ACC112 (cell line): ENCODE measurements around the gene RPTOR.
"Not testable (repeated sequence)": the region's sequence is repeated elsewhere in the genome, so short reads cannot be mapped to it uniquely, and the experiment has no call there.

Experiments used
- H2AFZ ChIP-seq: fragments of 200-600 bp; sonication (generic); one replicate; pipeline ENCODE4 v1.6.0; 2017; ENCODE audit warnings: antibody characterized with exemption, low read length; ENCODE audit not compliant: unreplicated experiment
- H3K27ac ChIP-seq: fragments of 200-600 bp; sonication (generic); 2 replicates; pipeline ENCODE4 v1.5.1; 2014; ENCODE audit warnings: low read depth, mild to moderate bottlenecking, antibody characterized with exemption, low read length, moderate library complexity
- H3K27me3 ChIP-seq: fragments of 200-600 bp; sonication (generic); 2 replicates; pipeline ENCODE4 v1.6.1; 2014; ENCODE audit warnings: mild to moderate bottlenecking, antibody characterized with exemption, low read length, moderate library complexity, mixed read lengths; ENCODE audit not compliant: insufficient read depth
- H3K36me3 ChIP-seq: fragments of 200-600 bp; sonication (generic); 2 replicates; pipeline ENCODE4 v1.6.1; 2016; ENCODE audit warnings: mild to moderate bottlenecking, antibody characterized with exemption, low read length, moderate library complexity, mixed read lengths; ENCODE audit not compliant: insufficient read depth
- H3K4me1 ChIP-seq: fragments of 200-600 bp; sonication (generic); one replicate; pipeline ENCODE4 v1.6.1; 2016; ENCODE audit warnings: low read length, mixed read lengths; ENCODE audit not compliant: insufficient read depth, unreplicated experiment, control insufficient read depth
- H3K4me3 ChIP-seq: fragments of 200-600 bp; sonication (generic); 2 replicates; pipeline ENCODE4 v1.5.1; 2014; ENCODE audit warnings: mild to moderate bottlenecking, low read depth, low read length
- H3K79me2 ChIP-seq: fragments of 200-600 bp; sonication (generic); one replicate; pipeline ENCODE4 v1.6.0; 2016; ENCODE audit warnings: low read length; ENCODE audit not compliant: control insufficient read depth, unreplicated experiment, insufficient read depth

The RPTOR gene

DNA sequence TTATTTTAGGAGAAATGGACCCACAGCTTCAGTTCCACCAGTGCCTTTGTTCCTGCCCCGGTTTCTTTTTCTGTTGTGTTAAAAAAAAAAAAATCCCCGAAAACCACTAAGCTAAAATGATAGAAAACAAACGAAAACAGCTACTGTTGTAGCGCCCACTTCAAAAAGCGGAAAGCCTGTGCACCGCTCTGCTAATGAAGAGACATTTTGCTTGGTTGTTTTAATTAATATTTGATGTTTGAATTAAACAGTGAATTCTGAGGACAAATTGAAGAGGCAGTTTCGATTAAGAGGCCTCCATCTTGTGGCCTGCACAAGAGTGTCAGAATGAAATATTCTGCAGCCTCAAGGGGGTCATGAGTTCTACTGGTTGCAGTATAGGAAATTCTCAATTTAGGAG, 186.7 kb downstream of the RPTOR start:
- Histone ChIP-seq H3K4me3 (no peak overlapping the region), H3K27ac (no peak overlapping the region), H3K4me1 (no peaks in the 10 kb centered on the region), H3K79me2 (peaks cover 16% of the 10 kb centered on the region), H3K36me3 (peaks cover 4% of the 10 kb centered on the region; the same call in 1 of the 2 replicates), H3K27me3 (no peaks in the 10 kb centered on the region), H2AFZ (no peak overlapping the region)

DNA sequence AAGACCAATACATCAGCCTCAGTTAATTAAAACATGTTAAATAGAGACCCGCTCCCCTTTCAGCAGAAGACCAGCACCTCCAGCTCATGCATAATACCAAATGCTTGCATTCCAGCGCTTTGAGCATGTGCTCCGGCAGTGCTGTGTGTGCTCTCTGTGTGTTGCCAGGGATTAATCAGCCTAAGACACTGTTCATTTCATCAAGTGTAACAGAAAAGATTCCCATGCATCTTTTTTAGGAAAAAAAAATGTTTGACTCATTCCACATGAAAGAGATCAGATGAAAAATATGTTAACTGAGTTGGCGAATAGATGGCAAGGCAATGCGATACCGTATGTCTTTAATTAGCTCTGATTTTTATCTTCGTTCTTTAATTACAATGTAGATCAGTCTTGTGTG, 187.6 kb downstream of the RPTOR start:
- Histone ChIP-seq H3K79me2 (peaks cover 11% of the 10 kb centered on the region), H3K27ac (no peak overlapping the region), H3K36me3 (peaks cover 4% of the 10 kb centered on the region; the same call in 1 of the 2 replicates), H3K27me3 (no peaks in the 10 kb centered on the region), H3K4me3 (no peak overlapping the region), H2AFZ (no peak overlapping the region), H3K4me1 (no peaks in the 10 kb centered on the region)

DNA sequence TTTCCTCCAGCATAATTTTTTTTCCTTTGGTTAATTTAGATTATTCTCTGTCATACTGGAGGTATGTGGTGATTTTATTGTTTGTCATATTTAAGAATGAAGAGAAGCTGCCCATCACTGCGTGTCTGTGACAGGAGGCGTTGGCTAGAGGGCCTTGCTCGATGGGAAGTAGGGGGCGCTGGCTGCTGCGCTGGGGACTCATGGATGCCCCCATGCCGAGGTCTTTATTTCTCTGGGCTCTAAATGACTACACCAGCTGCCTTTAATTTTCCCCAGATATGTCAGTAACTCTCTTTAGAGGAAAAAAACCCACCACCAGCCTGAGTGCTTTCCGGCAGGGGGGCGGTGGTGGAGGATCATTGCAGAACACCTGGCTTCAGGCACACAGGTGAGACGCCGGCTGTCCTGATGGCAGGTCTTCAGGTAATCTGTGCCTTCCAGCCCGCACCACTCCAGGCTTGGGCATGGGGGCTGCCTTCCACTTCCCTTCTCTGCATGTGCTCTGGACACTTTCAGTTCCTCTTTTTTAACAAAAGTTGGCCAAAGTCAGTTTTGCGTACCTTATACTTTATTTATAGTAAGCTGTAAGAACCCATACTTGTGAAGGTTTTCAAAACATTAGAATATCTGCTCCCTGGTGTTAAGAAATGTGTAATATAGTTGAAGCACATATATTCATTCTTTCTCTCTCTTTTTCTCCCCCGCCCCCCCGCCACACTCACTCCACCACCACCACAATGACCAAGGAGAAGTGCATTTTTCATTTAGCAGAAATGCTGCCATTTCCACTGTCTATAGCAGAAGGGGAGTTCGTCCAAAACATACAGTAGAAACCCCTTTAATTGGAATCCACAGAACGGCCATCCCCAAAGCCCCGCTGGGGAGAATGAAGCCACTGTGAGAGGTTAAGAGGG, 192.7 kb downstream of the RPTOR start:
- Histone ChIP-seq H3K27me3 (no peaks in the 10 kb centered on the region), H3K36me3 (peaks cover 13% of the 10 kb centered on the region; the same call in 1 of the 2 replicates), H3K79me2 (no peaks in the 10 kb centered on the region), H3K4me1 (no peaks in the 10 kb centered on the region), H3K27ac (no peak overlapping the region), H2AFZ (no peak overlapping the region), H3K4me3 (no peak overlapping the region)

DNA sequence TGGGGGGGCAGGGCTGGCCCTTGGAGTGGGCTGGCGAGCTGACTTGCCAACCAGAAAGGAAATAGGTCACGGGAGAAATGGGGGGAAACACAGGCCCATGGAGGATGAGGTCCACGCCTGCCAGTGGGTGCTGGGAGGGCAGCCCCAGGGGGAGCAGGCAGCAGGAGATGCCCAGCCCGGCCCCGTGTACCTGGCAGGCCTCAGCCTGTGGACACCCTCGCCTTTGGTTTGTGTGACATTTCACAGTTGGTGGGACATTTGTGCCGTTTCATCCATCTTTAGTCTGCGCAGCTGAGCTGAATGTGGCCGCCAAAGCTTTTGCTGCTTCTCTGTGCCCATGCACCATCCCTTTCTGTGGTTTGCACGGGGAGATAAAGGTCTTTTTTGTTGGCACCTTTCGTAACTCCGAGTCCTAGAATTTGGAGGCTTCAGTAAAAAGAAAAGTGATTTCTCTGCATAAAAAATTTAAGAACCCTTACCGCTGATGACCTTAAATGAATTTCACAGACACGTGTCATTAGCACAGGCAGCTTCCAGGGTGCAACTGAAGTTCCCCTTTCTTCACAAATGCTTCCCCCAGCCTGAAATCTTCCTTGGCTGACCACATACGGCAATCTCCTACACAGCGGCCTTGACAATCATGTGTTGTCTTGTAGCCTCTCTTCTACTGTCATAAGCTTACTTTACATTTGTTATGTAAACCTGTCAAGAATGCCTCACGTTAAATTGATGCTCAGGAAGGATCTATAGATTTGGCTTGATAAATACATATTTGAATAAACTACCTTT, 193.6 kb downstream of the RPTOR start:
- H3K4me1 ChIP-seq, result no peaks in the 10 kb centered on the region
- H2AFZ ChIP-seq, result no peak overlapping the region
- H3K4me3 ChIP-seq, result no peak overlapping the region
- no peaks in the 10 kb centered on the region for H3K79me2 ChIP-seq
- H3K27me3 ChIP-seq, result no peaks in the 10 kb centered on the region
- H3K27ac ChIP-seq, result no peak overlapping the region
- peaks cover 17% of the 10 kb centered on the region; the same call in 1 of the 2 replicates for H3K36me3 ChIP-seq

DNA sequence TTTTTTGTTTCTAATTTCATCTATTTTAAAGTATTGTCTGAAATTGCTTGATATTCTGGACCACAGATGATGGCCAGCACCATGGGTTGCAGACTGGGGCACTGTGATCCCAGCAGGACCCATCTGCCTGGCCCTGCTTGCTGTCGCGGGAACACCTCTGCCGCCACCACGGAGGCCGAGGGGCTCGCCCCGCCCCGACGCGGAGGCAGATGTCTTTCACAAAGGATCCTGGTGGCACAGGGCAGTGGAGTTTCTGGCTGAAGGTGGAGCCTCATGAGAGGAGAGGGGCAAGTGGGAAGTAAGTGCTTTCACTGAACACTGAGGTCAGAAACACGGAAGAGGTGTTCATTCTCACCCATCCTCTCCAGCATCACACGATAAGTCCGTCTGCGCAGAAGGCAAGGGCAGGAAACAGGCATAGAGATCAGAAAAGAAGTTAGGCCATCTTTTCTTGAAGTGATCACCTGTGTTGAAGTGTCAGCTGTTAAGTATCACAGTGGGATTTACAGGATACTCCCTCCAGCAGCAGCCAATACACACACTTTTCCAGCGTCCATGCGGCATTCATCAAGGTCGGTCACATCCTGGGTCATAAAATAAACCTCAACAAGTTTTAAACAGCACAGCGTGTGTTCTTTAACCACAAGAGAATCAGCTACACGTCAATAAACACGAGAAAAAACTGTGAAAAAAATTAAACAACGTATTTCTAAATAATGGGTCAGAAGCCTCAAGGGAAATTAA, 194.5 kb downstream of the RPTOR start:
- Histone ChIP-seq H3K79me2 (no peaks in the 10 kb centered on the region), H3K27ac (no peak overlapping the region), H3K27me3 (no peaks in the 10 kb centered on the region), H3K4me1 (no peaks in the 10 kb centered on the region), H2AFZ (no peak overlapping the region), H3K4me3 (no peak overlapping the region), H3K36me3 (peaks cover 17% of the 10 kb centered on the region; the same call in 1 of the 2 replicates)

DNA sequence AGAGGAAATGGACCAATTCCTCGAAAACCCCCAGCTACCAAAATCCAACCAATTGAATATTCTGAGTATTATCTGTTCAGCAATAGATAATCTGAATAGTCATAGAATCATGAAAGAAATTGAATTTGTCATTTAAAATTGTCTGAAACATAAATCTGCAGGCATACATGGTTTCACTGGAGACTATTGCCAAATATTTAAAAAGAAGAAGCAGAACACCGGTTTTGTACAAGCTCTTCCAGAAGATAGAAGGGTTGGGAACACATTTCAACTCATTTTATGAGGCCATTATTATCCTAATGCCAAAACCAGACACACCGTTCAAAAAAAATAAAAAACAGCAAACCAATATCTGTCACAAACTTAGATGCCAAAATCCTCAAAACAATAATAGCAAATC, 195.5 kb downstream of the RPTOR start:
- Histone ChIP-seq H3K79me2 (no peaks in the 10 kb centered on the region), H3K4me1 (no peaks in the 10 kb centered on the region), H3K27ac (no peak overlapping the region), H3K4me3 (no peak overlapping the region), H3K27me3 (no peaks in the 10 kb centered on the region), H3K36me3 (peaks cover 17% of the 10 kb centered on the region; the same call in 1 of the 2 replicates), H2AFZ (no peak overlapping the region)

DNA sequence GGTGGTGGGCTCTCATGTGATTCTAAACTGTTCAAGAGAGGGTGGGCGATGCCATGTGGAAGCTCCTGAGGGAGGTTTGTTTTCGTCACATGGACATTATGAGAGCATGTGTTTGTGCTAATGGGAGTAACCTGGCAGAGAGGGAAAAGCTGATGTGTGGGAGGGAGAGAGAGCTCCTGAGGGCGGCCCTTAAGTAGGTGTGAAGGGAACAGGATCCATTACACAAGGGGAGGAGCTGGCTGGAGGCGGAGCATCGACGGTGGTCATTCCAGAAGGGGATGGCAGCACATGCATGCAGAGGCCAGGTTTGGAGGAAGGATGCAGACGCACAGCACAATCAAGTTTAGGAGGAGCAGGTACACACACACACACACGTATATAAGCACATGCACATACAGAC, 197.5 kb downstream of the RPTOR start:
- Histone ChIP-seq H3K4me1 (no peaks in the 10 kb centered on the region), H3K27ac (no peak overlapping the region), H2AFZ (no peak overlapping the region), H3K79me2 (no peaks in the 10 kb centered on the region), H3K36me3 (peaks cover 17% of the 10 kb centered on the region; the same call in 1 of the 2 replicates), H3K4me3 (no peak overlapping the region), H3K27me3 (no peaks in the 10 kb centered on the region)

DNA sequence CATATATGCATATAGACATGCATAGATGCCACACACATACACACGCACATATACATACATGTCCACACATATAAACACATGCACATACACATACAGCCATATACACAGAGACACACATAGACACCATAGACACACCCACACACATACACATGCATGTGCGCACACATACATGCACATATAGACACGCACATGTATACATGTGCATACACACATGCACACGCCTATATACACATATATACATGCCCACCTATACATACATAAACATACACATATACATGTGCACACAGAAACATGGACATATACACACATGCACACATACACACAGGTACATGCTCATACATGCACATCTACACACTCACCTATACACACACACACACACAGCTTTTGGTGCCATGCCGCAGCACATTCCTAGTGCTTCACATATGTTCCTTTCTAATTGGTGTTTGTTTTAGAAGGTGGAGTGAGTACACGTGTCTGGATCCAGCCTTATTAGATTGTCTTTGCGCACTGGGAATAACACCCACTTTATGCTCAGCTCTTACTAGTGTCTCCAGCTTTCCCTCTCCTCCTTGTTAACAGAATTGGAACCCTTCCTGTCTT, 198.0 kb downstream of the RPTOR start:
- no peaks in the 10 kb centered on the region for H3K4me1 ChIP-seq
- H3K27me3 ChIP-seq, result no peaks in the 10 kb centered on the region
- no peak overlapping the region for H3K4me3 ChIP-seq
- no peaks in the 10 kb centered on the region for H3K79me2 ChIP-seq
- H2AFZ ChIP-seq, result no peak overlapping the region
- H3K36me3 ChIP-seq, result peaks cover 17% of the 10 kb centered on the region; the same call in 1 of the 2 replicates
- H3K27ac ChIP-seq, result no peak overlapping the region

DNA sequence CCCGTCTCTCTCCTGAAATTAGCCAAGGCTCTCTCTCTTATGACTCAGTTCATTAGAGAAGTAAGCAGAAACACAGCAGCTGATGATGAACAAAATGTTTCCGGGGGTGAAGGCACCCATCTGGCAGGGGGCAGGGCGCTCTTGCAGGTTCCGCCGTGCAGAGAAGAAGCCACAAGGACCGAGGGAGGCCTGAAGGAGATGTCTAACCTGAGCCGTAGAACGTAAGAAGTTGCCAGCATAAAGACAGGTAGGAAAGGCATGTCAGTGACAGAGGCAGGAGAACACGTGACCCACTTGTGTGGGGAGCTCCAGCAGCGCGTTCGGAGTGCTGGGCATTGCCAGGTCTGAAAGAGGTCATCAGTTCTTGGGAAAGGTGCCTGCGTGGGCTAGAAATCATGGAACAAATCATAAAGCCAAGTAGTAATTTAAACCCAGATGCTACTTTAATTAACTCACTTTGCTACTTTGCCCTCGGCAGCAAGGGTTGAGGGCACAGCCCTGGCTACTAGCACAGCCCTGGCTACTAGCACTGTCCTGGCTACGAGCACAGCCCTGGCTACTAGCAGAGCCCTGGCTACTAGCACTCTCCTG, 198.6 kb downstream of the RPTOR start:
- Histone ChIP-seq H2AFZ (no peak overlapping the region), H3K27ac (no peak overlapping the region), H3K79me2 (no peaks in the 10 kb centered on the region), H3K4me3 (no peak overlapping the region), H3K36me3 (peaks cover 17% of the 10 kb centered on the region; the same call in 1 of the 2 replicates), H3K27me3 (no peaks in the 10 kb centered on the region), H3K4me1 (no peaks in the 10 kb centered on the region)

DNA sequence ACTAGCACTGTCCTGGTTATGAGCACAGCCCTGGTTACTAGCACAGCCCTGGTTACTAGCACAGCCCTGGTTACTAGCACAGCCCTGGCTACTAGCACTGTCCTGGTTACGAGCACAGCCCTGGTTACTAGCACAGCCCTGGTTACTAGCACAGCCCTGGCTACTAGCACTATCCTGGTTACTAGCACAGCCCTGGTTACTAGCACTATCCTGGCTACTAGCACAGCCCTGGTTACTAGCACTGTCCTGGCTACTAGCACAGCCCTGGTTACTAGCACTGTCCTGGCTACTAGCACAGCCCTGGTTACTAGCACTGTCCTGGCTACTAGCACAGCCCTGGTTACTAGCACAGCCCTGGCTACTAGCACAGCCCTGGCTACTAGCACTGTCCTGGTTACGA, 199.3 kb downstream of the RPTOR start:
- not testable (repeated sequence) for H3K4me3 ChIP-seq, H3K79me2 ChIP-seq, H3K27ac ChIP-seq, H3K4me1 ChIP-seq, H3K27me3 ChIP-seq, H2AFZ ChIP-seq
- peaks cover 15% of the 10 kb centered on the region; the same call in 1 of the 2 replicates for H3K36me3 ChIP-seq
